DND-41 (cell line): ENCODE data around the gene SOX2.

ENCODE experiments used
- ATAC-seq: fragments of 200-7000 bp; cut with Tn5 transposase; 3 replicates; pipeline ENCODE4 v1.9.1; 2021; ENCODE audit warnings: low read depth; ENCODE audit not compliant: insufficient read depth
- DNase-seq: peaks from one replicate; pipeline ENCODE4 v3.0.0-alpha.2; 2020
- H2AFZ ChIP-seq: 2 replicates; pipeline ENCODE4 v1.6.0; 2012; ENCODE audit warnings: low read depth, low read length
- H3K27ac ChIP-seq: 2 replicates; pipeline ENCODE4 v1.5.1; 2012; ENCODE audit warnings: low read length, inconsistent platforms
- H3K27me3 ChIP-seq: fragments of 200-600 bp; sonication (generic); 2 replicates; pipeline ENCODE4 v1.6.0; 2012; ENCODE audit warnings: low read length, mild to moderate bottlenecking, inconsistent platforms; ENCODE audit not compliant: insufficient read depth, poor library complexity
- H3K36me3 ChIP-seq: 2 replicates; pipeline ENCODE4 v1.5.1; 2012; ENCODE audit warnings: low read length, inconsistent platforms; ENCODE audit not compliant: insufficient read depth
- H3K4me1 ChIP-seq: 2 replicates; pipeline ENCODE4 v1.5.1; 2012; ENCODE audit warnings: mild to moderate bottlenecking, low read length; ENCODE audit not compliant: insufficient read depth
- H3K4me2 ChIP-seq: 2 replicates; pipeline ENCODE4 v1.6.0; 2012; ENCODE audit warnings: mild to moderate bottlenecking, moderate library complexity, low read length, inconsistent platforms; ENCODE audit not compliant: insufficient read depth
- H3K4me3 ChIP-seq, 2 experiments: fragments of 200-600 bp in 1 of 2; shearing (Covaris generic) in 1 of 2; 2 replicates each; pipeline ENCODE4 v1.5.1; 2012 to 2016; ENCODE audit warnings: inconsistent platforms in 2 of 2, low read length in 2 of 2, mild to moderate bottlenecking in 2 of 2, low read depth in 1 of 2, moderate library complexity in 1 of 2
- H3K79me2 ChIP-seq: 2 replicates; pipeline ENCODE4 v1.6.0; 2012; ENCODE audit warnings: low read length, inconsistent platforms; ENCODE audit not compliant: insufficient read depth
- H3K9ac ChIP-seq: 2 replicates; pipeline ENCODE4 v1.6.0; 2012; ENCODE audit warnings: low read depth, mild to moderate bottlenecking, inconsistent platforms, low read length, moderate library complexity
- H3K9me3 ChIP-seq: 2 replicates; pipeline ENCODE4 v1.5.1; 2012; ENCODE audit warnings: low read length, moderate library complexity, mild to moderate bottlenecking, inconsistent platforms; ENCODE audit not compliant: insufficient read depth, severe bottlenecking
- H4K20me1 ChIP-seq: 2 replicates; pipeline ENCODE4 v1.6.0; 2012; ENCODE audit warnings: low read length; ENCODE audit not compliant: insufficient read depth
- CTCF ChIP-seq: IDR thresholded peaks from 2 replicates; pipeline ENCODE4 v1.5.1; 2012; ENCODE audit warnings: borderline replicate concordance, low read length, moderate library complexity, mild to moderate bottlenecking; ENCODE audit not compliant: poor library complexity, severe bottlenecking; ENCODE audit errors: extremely low read depth
- EZH2 ChIP-seq: IDR thresholded peaks from 3 replicates; pipeline ENCODE4 v1.6.1; 2012; ENCODE audit warnings: borderline replicate concordance, low read depth, mild to moderate bottlenecking, moderate library complexity, low read length, inconsistent platforms; ENCODE audit not compliant: severe bottlenecking

Gene SOX2

GRCh38 chr3:181755959-181756358 is 44.2 kb downstream of the SOX2 start:
- no peak for ATAC-seq
- H3K4me2 ChIP-seq = no peak overlapping the region
- no peak overlapping the region for H2AFZ ChIP-seq
- no peaks in the 10 kb centered on the region for H3K36me3 ChIP-seq
- no peak overlapping the region for H3K27ac ChIP-seq
- H3K4me3 ChIP-seq = no peak overlapping the region
- H3K27me3 ChIP-seq = peaks cover 6% of the 10 kb centered on the region
- H3K9ac ChIP-seq = no peak overlapping the region
- no peaks in the 10 kb centered on the region for H3K9me3 ChIP-seq
- TF ChIP-seq EZH2 (no peak), CTCF (no peak)
- H3K4me1 ChIP-seq = no peaks in the 10 kb centered on the region
- H4K20me1 ChIP-seq = no peaks in the 10 kb centered on the region
- DNase-seq = no peak
- no peaks in the 10 kb centered on the region for H3K79me2 ChIP-seq

GRCh38 chr3:181756645-181757297 is 45.0 kb downstream of the SOX2 start:
- H3K9me3 ChIP-seq = no peaks in the 10 kb centered on the region
- no peaks in the 10 kb centered on the region for H3K4me1 ChIP-seq
- ATAC-seq = no peak
- H4K20me1 ChIP-seq = no peaks in the 10 kb centered on the region
- H3K27me3 ChIP-seq = peaks cover 6% of the 10 kb centered on the region
- no peak for TF ChIP-seq EZH2
- no peak for TF ChIP-seq CTCF
- no peak overlapping the region for H3K27ac ChIP-seq
- H3K4me3 ChIP-seq = no peak overlapping the region
- H3K9ac ChIP-seq = no peak overlapping the region
- H2AFZ ChIP-seq = no peak overlapping the region
- H3K4me2 ChIP-seq = no peak overlapping the region
- DNase-seq = no peak
- no peaks in the 10 kb centered on the region for H3K36me3 ChIP-seq
- H3K79me2 ChIP-seq = no peaks in the 10 kb centered on the region

GRCh38 chr3:181757694-181758306 is 46.1 kb downstream of the SOX2 start:
- no peaks in the 10 kb centered on the region for H3K9me3 ChIP-seq
- peaks cover 6% of the 10 kb centered on the region for H3K27me3 ChIP-seq
- no peak overlapping the region for H3K4me3 ChIP-seq
- no peak overlapping the region for H3K9ac ChIP-seq
- TF ChIP-seq CTCF (no peak), EZH2 (no peak)
- H3K4me2 ChIP-seq = no peak overlapping the region
- no peaks in the 10 kb centered on the region for H3K4me1 ChIP-seq
- H4K20me1 ChIP-seq = no peaks in the 10 kb centered on the region
- H3K27ac ChIP-seq = no peak overlapping the region
- ATAC-seq (no peak), DNase-seq (no peak)
- H3K36me3 ChIP-seq = no peaks in the 10 kb centered on the region
- no peaks in the 10 kb centered on the region for H3K79me2 ChIP-seq
- no peak overlapping the region for H2AFZ ChIP-seq
